H1 (cell line): ENCODE results near the gene ADGRL2. TPM values are rescaled to one million over a fixed set of nuclear protein-coding genes. Genes with fewer than 3 reads are reported as not detected.

ENCODE experiments used
- CTCF ChIA-PET: fragments of 300-600 bp; sonication (Branson Sonifier 250); formaldehyde crosslinking; loops from one replicate; lab custom pipeline; 2021; ENCODE audit not compliant: partially characterized antibody; lab: Charles Lee
- POLR2A ChIA-PET: fragments of 300-600 bp; sonication (Branson Sonifier 250); formaldehyde crosslinking; loops from one replicate; lab custom pipeline; 2021; ENCODE audit warnings: inconsistent platforms; ENCODE audit not compliant: partially characterized antibody; lab: Charles Lee
- DNase-seq, 2 experiments: peaks; one replicate each; pipeline versions ENCODE4 v3.0.0 to v3.0.0-alpha.2; 2010 to 2022; ENCODE audit warnings: low spot score in 2 of 2, low read depth in 1 of 2, mixed read lengths in 1 of 2
- FAIRE-seq: peaks from 2 replicates; lab custom pipeline; 2011; peaks lifted over from hg19 to GRCh38; lab: Jason Lieb, UNC
- H2AFZ ChIP-seq: 2 replicates; pipeline ENCODE4 v1.8.1; 2012; ENCODE audit warnings: low read length, inconsistent platforms
- H2AK5ac ChIP-seq: 2 replicates; pipeline ENCODE4 v1.6.1; 2013; ENCODE audit warnings: low read depth, low read length
- H2BK120ac ChIP-seq: replicated peaks from 2 replicates; pipeline ENCODE3; 2013; ENCODE audit warnings: low read depth, low read length, inconsistent platforms
- H2BK12ac ChIP-seq: 2 replicates; pipeline ENCODE4 v1.6.1; 2013; ENCODE audit warnings: low read depth, low read length
- H2BK15ac ChIP-seq: 2 replicates; pipeline ENCODE4 v1.6.1; 2013; ENCODE audit warnings: low read length
- H2BK20ac ChIP-seq: 2 replicates; pipeline ENCODE4 v1.6.1; 2013; ENCODE audit warnings: low read length
- H2BK5ac ChIP-seq: 2 replicates; pipeline ENCODE4 v1.6.1; 2013; ENCODE audit warnings: low read depth, low read length
- H3K14ac ChIP-seq: 2 replicates; pipeline ENCODE4 v1.6.1; 2013; ENCODE audit warnings: inconsistent platforms; ENCODE audit not compliant: insufficient read length
- H3K18ac ChIP-seq: 2 replicates; pipeline ENCODE4 v1.6.1; 2013; ENCODE audit warnings: low read length; ENCODE audit errors: extremely low read depth
- H3K23ac ChIP-seq: 2 replicates; pipeline ENCODE4 v1.6.1; 2013; ENCODE audit warnings: inconsistent platforms; ENCODE audit not compliant: insufficient read length
- H3K23me2 ChIP-seq: 2 replicates; pipeline ENCODE4 v1.6.1; 2013; ENCODE audit warnings: low read depth, low read length
- H3K27ac ChIP-seq: 2 replicates; pipeline ENCODE4 v1.6.1; 2011; ENCODE audit warnings: low read depth, low read length, inconsistent platforms
- H3K27me3 ChIP-seq, 4 experiments: replicated peaks in 1 of 4; 1 replicate in 1 of 4; 2 replicates in 3 of 4; pipeline versions ENCODE4 v1.6.1 to v1.8.1; 2011 to 2013; ENCODE audit warnings: low read length in 3 of 4, mild to moderate bottlenecking in 3 of 4, inconsistent platforms in 2 of 4, mixed read lengths in 2 of 4, moderate library complexity in 1 of 4; ENCODE audit not compliant: control insufficient read depth in 3 of 4, insufficient read depth in 3 of 4; ENCODE audit errors: extremely low read depth in 1 of 4
- H3K36me3 ChIP-seq, 4 experiments: 2 replicates each; pipeline versions ENCODE4 v1.6.1 to v1.8.1; 2011 to 2013; ENCODE audit warnings: mild to moderate bottlenecking in 4 of 4, low read length in 3 of 4, moderate library complexity in 2 of 4, control low read depth in 1 of 4, inconsistent platforms in 1 of 4; ENCODE audit not compliant: insufficient read depth in 4 of 4, control insufficient read depth in 2 of 4
- H3K4ac ChIP-seq: replicated peaks from 2 replicates; pipeline ENCODE3; 2013; ENCODE audit warnings: low read length, low read depth, mixed read lengths, inconsistent platforms; ENCODE audit not compliant: insufficient read length
- H3K4me1 ChIP-seq, 4 experiments: replicated peaks in 1 of 4; 1 replicate in 1 of 4; 2 replicates in 3 of 4; pipeline versions ENCODE4 v1.6.1 to v1.8.1; 2011 to 2013; ENCODE audit warnings: low read length in 3 of 4, inconsistent platforms in 2 of 4, mixed read lengths in 1 of 4; ENCODE audit not compliant: insufficient read depth in 4 of 4, control insufficient read depth in 3 of 4
- H3K4me2 ChIP-seq, 2 experiments: 2 replicates each; pipeline versions ENCODE4 v1.6.1 to v1.8.1; 2011 to 2013; ENCODE audit warnings: low read depth in 2 of 2, low read length in 2 of 2, control low read depth in 1 of 2, inconsistent platforms in 1 of 2, mild to moderate bottlenecking in 1 of 2; ENCODE audit not compliant: insufficient read depth in 1 of 2
- H3K4me3 ChIP-seq, 4 experiments: fragments of 200-600, 300-600 bp in 1 of 4; sonication (generic), shearing (Covaris generic), sonication (Bioruptor Twin) in 1 of 4; 2 replicates each; pipeline versions ENCODE4 v1.5.1 to v1.8.1; 2011 to 2016; ENCODE audit warnings: low read length in 4 of 4, low read depth in 3 of 4, control low read depth in 2 of 4, inconsistent platforms in 2 of 4, mild to moderate bottlenecking in 2 of 4, mixed read lengths in 1 of 4, moderate library complexity in 1 of 4; ENCODE audit not compliant: insufficient read depth in 2 of 4; ENCODE audit errors: extremely low read depth in 1 of 4
- H3K56ac ChIP-seq: replicated peaks from 2 replicates; pipeline ENCODE3; 2013; ENCODE audit warnings: low read depth, mild to moderate bottlenecking, mixed read lengths, low read length, inconsistent platforms; ENCODE audit not compliant: insufficient read length
- H3K79me1 ChIP-seq: 2 replicates; pipeline ENCODE4 v1.6.1; 2013; ENCODE audit warnings: low read depth, low read length, control low read depth
- H3K79me2 ChIP-seq, 2 experiments: 2 replicates each; pipeline versions ENCODE4 v1.6.1 to v1.8.1; 2012 to 2013; ENCODE audit warnings: low read length in 2 of 2, mild to moderate bottlenecking in 2 of 2, inconsistent platforms in 1 of 2; ENCODE audit not compliant: insufficient read depth in 2 of 2, control insufficient read depth in 1 of 2
- H3K9ac ChIP-seq, 4 experiments: replicated peaks in 1 of 4; 1 replicate in 1 of 4; 2 replicates in 3 of 4; pipeline versions ENCODE4 v1.6.1 to v1.8.1; 2011 to 2013; ENCODE audit warnings: low read depth in 3 of 4, low read length in 3 of 4, control low read depth in 2 of 4, mild to moderate bottlenecking in 2 of 4, moderate library complexity in 2 of 4, inconsistent platforms in 1 of 4; ENCODE audit errors: extremely low read depth in 1 of 4
- H3K9me3 ChIP-seq, 2 experiments: 2 replicates each; pipeline versions ENCODE4 v1.6.1 to v1.8.1; 2012 to 2013; ENCODE audit warnings: mild to moderate bottlenecking in 2 of 2, moderate library complexity in 2 of 2, control low read depth in 1 of 2, inconsistent platforms in 1 of 2, low read depth in 1 of 2, low read length in 1 of 2, mixed read lengths in 1 of 2; ENCODE audit not compliant: insufficient read depth in 2 of 2
- H4K20me1 ChIP-seq, 2 experiments: replicated peaks in 1 of 2; 2 replicates each; pipeline versions ENCODE3 to v1.8.1; 2011 to 2013; ENCODE audit warnings: inconsistent platforms in 2 of 2, low read length in 2 of 2, mild to moderate bottlenecking in 1 of 2; ENCODE audit not compliant: insufficient read depth in 2 of 2, control insufficient read depth in 1 of 2
- H4K5ac ChIP-seq: 2 replicates; pipeline ENCODE4 v1.6.1; 2013; ENCODE audit warnings: low read length, low read depth, mixed read lengths, inconsistent platforms; ENCODE audit not compliant: insufficient read length
- H4K8ac ChIP-seq: 2 replicates; pipeline ENCODE4 v1.8.0; 2013; ENCODE audit warnings: mild to moderate bottlenecking, moderate library complexity, low read length, inconsistent platforms; ENCODE audit not compliant: insufficient read depth; ENCODE audit errors: extremely low read depth
- H4K91ac ChIP-seq: replicated peaks from 2 replicates; pipeline ENCODE3; 2013; ENCODE audit warnings: low read length, mixed read lengths, inconsistent platforms; ENCODE audit not compliant: insufficient read length
- BRCA1 ChIP-seq: IDR thresholded peaks from 2 replicates; pipeline ENCODE4 v1.6.1; 2012; ENCODE audit warnings: low read depth, low read length, improper control_type of control experiment
- CBX8 ChIP-seq: fragments of 300-800, 300-1000 bp; sonication (generic); IDR thresholded peaks from 2 replicates; pipeline ENCODE4 v1.7.1; 2016; ENCODE audit warnings: low read depth, low read length, borderline replicate concordance
- CTBP2 ChIP-seq: IDR thresholded peaks from 2 replicates; pipeline ENCODE4 v1.7.0; 2011; ENCODE audit warnings: borderline replicate concordance, mild to moderate bottlenecking, moderate library complexity, mixed read lengths, low read length; ENCODE audit not compliant: insufficient read depth, insufficient read length
- HDAC2 ChIP-seq, 2 experiments: fragments of 300-600 bp in 1 of 2; sonication (generic) in 1 of 2; IDR thresholded peaks; 2 replicates each; pipeline ENCODE4 v1.6.1; 2011 to 2012; ENCODE audit warnings: low read depth in 2 of 2, low read length in 2 of 2, mild to moderate bottlenecking in 2 of 2, moderate library complexity in 2 of 2, borderline replicate concordance in 1 of 2, inconsistent platforms in 1 of 2
- JUN ChIP-seq: IDR thresholded peaks from 2 replicates; pipeline ENCODE4 v1.6.1; 2011; ENCODE audit warnings: low read depth, mild to moderate bottlenecking, improper control_type of control experiment, low read length
- NANOG ChIP-seq: IDR thresholded peaks from 2 replicates; pipeline ENCODE4 v1.6.1; 2011; ENCODE audit warnings: low read length, low read depth, mild to moderate bottlenecking, inconsistent platforms; ENCODE audit not compliant: insufficient read depth, poor library complexity, severe bottlenecking
- RBBP5 ChIP-seq: IDR thresholded peaks from 2 replicates; pipeline ENCODE4 v1.7.1; 2012; ENCODE audit warnings: low read depth, mild to moderate bottlenecking, inconsistent platforms, low read length, moderate library complexity, borderline replicate concordance
- RFX5 ChIP-seq: IDR thresholded peaks from 2 replicates; pipeline ENCODE4 v1.6.1; 2011; ENCODE audit warnings: low read depth, low read length, improper control_type of control experiment, borderline replicate concordance
- SRF ChIP-seq: IDR thresholded peaks from 2 replicates; pipeline ENCODE4 v1.6.1; 2011; ENCODE audit warnings: mild to moderate bottlenecking, low read depth, low read length, moderate library complexity
- TAF1 ChIP-seq: IDR thresholded peaks from 2 replicates; pipeline ENCODE4 v1.6.1; 2011; ENCODE audit warnings: mild to moderate bottlenecking, low read depth, low read length
- USF2 ChIP-seq: IDR thresholded peaks from 2 replicates; pipeline ENCODE4 v1.6.1; 2011; ENCODE audit warnings: low read length, improper control_type of control experiment
- WGBS, 2 experiments: shearing (Covaris generic) in 1 of 2; methylation state at CpG; one replicate each; pipeline versions ENCODE4 v1.1.6 to v1.1.7; 2013 to 2015; ENCODE audit warnings: low lambda C conversion rate in 2 of 2, mixed read lengths in 2 of 2, inconsistent platforms in 1 of 2, low coverage in 1 of 2, missing lambda C conversion rate in 1 of 2; ENCODE audit not compliant: insufficient replicate concordance in 2 of 2, insufficient coverage in 1 of 2, insufficient read length in 1 of 2; ENCODE audit errors: extremely low coverage in 1 of 2, missing lambda C conversion rate in 1 of 2; 5-methylcytosine and 5-hydroxymethylcytosine counted together
- polyA plus RNA-seq, 7 experiments: library from polyadenylated mRNA; depleted of rRNA in 3 of 7; stranded (reverse) in 5 of 7; unstranded in 2 of 7; fragments of >200 nt in 5 of 7; fragments of 200-250 nt in 2 of 7; gene quantifications; 1 replicate in 5 of 7; 2 replicates in 1 of 7; 4 replicates in 1 of 7; pipeline versions ENCODE4 v1.2.1 to v1.2.3, GENCODE V29; 2011 to 2013; ENCODE audit warnings: missing spikeins in 2 of 7, mixed read lengths in 2 of 7
- total RNA-seq: library from RNA; stranded (reverse); fragmentation: NEBNext Ultra II Directional; extraction: Animal tissue kit (Norgen Biotek cat#: 25700); gene quantifications from 2 replicates; pipeline ENCODE4 v1.2.1, GENCODE V29; 2021
- TF ChIP-seq, protein P1 (sequence below): IDR thresholded peaks from 2 replicates; pipeline ENCODE4 v1.6.1; 2012; ENCODE audit warnings: inconsistent platforms

ADGRL2 gene
- total and polyA plus RNA-seq, 2 of the 8 experiments (the other 6 are each of a cell fraction or from before 2014, with no cell fraction given), result 113 to 124 TPM

GRCh38 chr1:81852961-81853360 lies 52.2 kb downstream of the ADGRL2 start:
- ChIA-PET POLR2A (no interaction called here), CTCF (no interaction called here)
- Histone ChIP-seq H2BK12ac (no peak overlapping the region), H3K27ac (no peak overlapping the region), H3K23ac (no peak overlapping the region), H4K5ac (no peak overlapping the region), H2BK20ac (no peak overlapping the region), H3K36me3 (peaks cover 0 to 4% (median 2%) of the 10 kb centered on the region in 4 experiments; a peak in 3 of 8 replicates), H3K9ac (no peak overlapping the region), H2AK5ac (no peak overlapping the region), H2BK5ac (no peak overlapping the region), H2BK15ac (no peak overlapping the region), H3K18ac (no peak overlapping the region), H3K23me2 (no peaks in the 10 kb centered on the region), H3K79me2 (peaks cover 3 to 100% of the 10 kb centered on the region in 2 experiments; a peak in 3 of 4 replicates), H3K4me1 (peaks cover 0 to 7% (median 6%) of the 10 kb centered on the region in 4 experiments; a peak in 4 of 7 replicates), H4K91ac (no peak overlapping the region), H2AFZ (no peak overlapping the region), H2BK120ac (no peak overlapping the region), H3K79me1 (peaks cover 4% of the 10 kb centered on the region; the same call in 1 of the 2 replicates), H3K9me3 (no peaks in the 10 kb centered on the region), H3K56ac (no peak overlapping the region), H4K8ac (no peak overlapping the region), H3K4me2 (no peak overlapping the region), H3K27me3 (no peaks in the 10 kb centered on the region), H4K20me1 (peaks cover 12 to 14% of the 10 kb centered on the region in 2 experiments), H3K14ac (no peak overlapping the region), H3K4ac (no peak overlapping the region), H3K4me3 (no peak overlapping the region)
- no peak for FAIRE-seq
- WGBS, 2 experiments, result 91% methylated on average over 4 of the region's 4 CpGs; no CpG with 5 or more reads in 1 of the 2 experiments
- no peak for DNase-seq
- no peak for TF ChIP-seq CTBP2
- no peak for TF ChIP-seq JUN
- no peak for TF ChIP-seq HDAC2 (IDR thresholded peaks at IDR 0.05; ENCODE audit: borderline replicate concordance in 1 of 2, low read depth in 2 of 2, low read length in 2 of 2)
- TF ChIP-seq SRF, result no peak
- TF ChIP-seq NANOG, result no peak
- TF ChIP-seq CBX8, result no peak
- TF ChIP-seq TAF1, result no peak
- TF ChIP-seq RBBP5, result no peak
- TF ChIP-seq RFX5, result no peak
- TF ChIP-seq USF2, result no peak
- TF ChIP-seq BRCA1, result no peak
- TF ChIP-seq, protein P1, sequence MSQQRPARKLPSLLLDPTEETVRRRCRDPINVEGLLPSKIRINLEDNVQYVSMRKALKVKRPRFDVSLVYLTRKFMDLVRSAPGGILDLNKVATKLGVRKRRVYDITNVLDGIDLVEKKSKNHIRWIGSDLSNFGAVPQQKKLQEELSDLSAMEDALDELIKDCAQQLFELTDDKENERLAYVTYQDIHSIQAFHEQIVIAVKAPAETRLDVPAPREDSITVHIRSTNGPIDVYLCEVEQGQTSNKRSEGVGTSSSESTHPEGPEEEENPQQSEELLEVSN, result no peak
